ENCODE measurements around the gene GATA2.
A peak's percentile ranks its signal among the peaks of the same experiment; 100 is the strongest.

The GATA2 gene

DNA sequence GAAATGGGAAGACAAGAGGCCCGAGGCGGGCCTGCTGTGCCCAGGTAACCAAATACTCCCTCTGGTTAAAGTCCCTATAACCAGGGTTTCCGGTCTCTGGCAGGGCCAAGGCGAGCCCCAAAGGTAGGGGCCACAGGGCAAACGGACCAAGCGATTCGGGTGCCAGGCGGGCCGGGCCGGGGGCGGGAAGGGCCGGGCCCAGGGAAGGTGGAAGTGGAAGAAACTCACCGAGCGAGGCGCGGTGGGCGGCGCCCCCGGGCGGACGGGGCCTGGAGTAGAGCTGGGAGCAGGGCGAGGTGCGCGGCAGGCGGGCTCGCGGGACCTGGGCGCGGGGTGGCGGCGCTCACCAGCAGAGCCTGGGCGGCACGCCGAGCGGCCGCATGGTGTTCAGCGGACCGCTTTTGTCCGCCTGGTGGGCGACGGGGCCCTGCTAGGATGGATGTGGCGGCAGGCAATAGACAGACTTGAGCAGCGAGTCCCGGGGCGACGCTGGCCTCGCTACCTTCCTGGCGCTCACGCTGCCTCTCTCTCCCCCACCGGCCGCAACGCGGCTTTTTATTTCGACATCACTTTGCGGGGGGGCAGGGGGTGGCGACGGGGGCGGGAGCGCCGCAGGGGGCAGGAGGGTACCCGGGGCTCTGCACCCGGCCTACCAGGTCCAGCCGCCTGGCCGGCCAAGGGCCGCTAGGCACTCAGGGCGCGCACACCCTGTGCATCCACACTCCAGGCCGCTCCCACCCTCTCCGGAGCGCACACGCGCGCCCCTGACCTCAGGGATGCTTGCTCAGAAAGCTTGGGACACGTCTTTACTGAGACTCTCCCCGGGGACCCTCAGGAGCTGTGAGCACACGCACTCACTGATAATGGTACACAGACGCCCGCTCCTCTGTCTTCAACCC lies at the start of gene GATA2:
Gene GATA2, minus strand, starts transcription at position 531 of the 899 bp plus-strand sequence. CDS start 6,170 bp downstream, outside the sequence.
- DNase-seq: peak; percentile 56

DNA sequence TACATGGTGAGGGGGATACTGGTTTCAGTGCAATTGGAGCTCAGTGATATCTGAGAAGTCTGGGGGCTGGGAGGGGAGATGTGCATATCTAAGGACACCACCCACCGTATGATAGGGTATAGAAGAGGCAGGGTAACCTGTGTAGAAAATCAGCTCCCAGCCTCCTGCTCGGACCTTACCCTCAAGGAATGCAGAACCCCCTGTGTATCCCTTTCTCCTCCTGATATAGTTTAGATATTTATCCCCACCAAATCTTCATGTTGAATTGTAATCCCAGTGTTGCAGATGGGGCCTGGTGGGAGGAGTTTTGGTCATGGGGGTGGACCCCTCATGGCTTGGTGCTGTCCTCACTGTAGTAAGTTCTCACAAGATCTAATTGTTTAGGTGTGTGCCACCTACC lies 48.2 kb upstream of the GATA2 start:
- no peak for DNase-seq

DNA sequence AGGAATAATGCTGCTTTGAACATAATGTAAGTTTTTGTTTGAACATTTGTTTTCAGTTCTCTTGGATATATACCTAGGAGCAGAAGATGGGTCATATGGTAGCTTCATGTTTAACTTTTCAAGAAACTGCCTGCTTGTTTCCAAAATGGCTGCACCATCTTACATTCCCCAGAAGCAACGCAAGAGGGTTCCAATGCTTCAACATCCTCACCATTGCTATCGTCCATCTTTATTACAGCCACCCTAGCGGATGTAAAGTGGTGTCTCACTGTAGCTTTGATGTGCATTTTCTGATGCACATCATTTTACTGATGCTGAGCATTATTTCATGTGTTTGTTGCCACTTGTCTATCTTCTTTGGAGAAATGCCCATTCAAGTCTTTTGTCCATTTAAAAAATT lies 46.4 kb upstream of the GATA2 start:
- DNase-seq: no peak

DNA sequence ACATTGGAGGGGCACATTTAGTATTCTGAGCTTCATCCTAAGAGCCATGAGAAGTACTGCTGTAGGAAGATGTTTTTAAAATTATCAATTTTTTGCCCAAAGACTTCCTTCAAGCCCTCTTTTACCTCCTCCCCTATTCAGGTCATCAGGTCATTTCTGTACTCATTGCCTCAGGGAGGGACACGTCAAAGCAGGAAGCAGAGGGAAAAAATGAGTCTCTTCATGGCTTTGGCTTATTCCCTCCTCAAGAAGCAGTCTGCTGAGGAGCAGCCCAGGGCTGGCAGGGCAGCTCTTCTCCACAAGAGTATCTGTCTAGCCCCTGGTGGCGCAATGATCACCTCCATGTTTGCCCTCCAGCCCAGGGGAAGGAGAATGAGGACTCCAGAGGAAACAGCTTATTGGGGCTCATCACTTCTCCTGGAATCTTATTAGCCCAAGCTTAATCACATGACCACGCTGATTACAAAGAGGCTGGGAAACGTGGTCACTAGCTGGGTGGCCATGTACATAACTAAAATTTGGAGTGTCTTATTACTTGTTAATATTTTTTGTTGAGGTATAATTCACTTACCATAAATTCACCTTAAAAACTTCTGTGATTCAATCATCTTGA lies 44.2 kb upstream of the GATA2 start:
- no peak for DNase-seq

DNA sequence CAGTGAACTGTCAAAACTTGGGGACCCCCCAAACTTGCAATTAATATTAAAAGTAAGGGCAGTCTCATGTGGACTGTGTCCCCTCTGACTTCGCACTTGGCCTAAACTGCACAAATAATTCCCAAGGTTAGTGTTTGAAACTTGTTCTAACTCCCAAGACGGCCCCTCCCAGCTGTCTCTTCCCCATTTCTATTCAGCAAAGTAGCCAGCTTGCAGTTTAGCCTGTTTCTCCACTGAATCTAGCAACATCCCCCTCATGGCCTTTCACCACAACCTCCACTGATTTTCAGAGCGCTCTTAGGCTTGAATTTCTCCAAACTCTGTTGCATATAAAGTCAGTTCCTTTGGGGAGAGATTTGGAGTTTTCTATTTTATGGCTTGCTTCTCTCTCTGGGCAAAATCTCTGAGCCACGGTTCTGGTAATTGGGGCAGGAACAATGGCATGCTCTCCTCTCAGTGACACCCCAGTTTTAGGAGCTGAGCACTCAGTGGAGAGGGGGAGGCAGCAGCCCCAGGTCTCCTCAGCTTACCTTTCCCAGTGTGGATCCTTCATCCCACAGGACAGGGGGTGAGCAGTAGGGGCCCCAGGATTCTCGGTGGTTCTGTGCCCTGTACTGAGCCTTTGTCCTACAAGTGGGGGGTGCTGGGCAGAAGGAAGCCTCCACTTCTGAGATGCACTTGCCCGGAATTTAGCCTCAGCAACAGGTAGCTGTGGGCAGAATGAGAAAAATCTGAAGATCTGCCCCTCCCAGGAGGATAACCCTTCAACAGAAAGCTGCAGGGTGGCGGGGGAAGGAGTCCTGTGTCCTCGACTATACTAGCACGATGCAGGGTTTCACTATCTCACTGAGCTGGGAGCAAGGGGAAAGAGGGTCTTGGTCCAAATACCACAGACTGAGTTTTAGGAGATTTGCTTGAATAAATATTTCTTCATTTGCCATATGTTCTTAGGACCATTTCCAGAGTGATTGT lies 39.3 kb upstream of the GATA2 start:
- DNase-seq: no peak

GRCh38 chr3:128524374-128525299 lies 31.6 kb upstream of the GATA2 start:
- no peak for DNase-seq

GRCh38 chr3:128523591-128523990 lies 30.6 kb upstream of the GATA2 start:
- DNase-seq: no peak

- DNase-seq: no peak
Observed at GRCh38 chr3:128521715-128522114, 28.7 kb upstream of the GATA2 start.

- no peak for DNase-seq
Observed at GRCh38 chr3:128518587-128519490, 25.8 kb upstream of the GATA2 start.

- no peak for DNase-seq
Observed at GRCh38 chr3:128517648-128518047, 24.6 kb upstream of the GATA2 start.

DNA sequence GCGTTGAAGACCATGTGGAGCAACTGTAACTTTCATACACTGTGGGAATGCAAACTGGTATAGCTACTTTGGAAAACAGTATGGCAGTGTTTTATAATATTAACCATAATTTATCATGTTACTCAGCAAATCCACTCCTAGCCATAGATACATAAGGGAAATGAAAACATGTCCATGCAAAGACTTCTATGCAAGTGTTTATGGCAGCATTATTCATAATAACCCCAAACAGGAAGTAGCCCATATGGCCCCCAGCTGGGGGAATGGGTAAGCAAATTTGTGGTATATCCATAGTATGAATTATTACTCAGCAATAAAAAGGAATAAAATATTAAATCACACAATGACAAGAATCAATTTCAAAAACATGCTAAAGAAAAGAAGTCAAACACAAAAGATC lies 23.0 kb upstream of the GATA2 start:
- no peak for DNase-seq

DNA sequence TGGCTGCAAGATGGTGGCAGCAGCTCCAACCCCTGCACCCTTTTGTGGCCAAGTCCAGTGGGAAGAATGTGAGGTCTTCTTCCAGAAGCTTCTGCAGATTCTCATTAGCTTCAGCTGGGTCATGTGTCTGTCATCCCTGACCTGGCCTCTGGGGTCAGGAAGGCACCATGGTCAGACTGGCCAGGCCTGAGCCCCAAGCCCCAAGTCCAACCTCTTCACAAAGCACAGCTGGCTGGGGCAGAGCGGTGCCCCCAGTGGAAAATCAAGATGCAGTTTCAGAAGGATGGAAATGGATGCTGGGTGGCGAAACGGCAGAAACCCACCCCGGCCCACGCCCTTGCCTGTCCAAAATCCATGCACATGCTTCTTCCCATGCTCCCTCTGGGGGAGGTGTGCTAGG lies 15.9 kb upstream of the GATA2 start:
- no peak for DNase-seq

DNA sequence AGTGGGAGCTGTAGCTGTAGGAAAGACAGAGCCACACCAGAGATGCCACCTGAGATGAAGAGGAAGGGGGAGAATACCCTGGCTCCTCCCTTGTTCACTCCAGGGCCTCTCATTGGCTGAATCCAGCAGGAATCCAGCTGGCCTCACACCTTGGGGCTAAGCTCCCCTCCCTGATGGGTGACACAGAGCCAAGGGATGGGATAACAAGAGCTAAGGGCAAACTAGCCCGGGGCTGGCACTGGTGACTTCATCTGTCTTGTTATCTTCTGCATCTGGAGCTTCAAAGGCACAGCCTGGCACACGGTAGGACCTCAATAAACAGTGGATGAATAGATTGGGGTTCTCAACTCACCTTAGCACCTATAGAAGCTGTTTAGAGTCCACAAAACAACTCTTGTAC lies 13.8 kb upstream of the GATA2 start:
- DNase-seq: no peak

- no peak for DNase-seq
Observed at GRCh38 chr3:128505771-128506170, 12.8 kb upstream of the GATA2 start.

DNA sequence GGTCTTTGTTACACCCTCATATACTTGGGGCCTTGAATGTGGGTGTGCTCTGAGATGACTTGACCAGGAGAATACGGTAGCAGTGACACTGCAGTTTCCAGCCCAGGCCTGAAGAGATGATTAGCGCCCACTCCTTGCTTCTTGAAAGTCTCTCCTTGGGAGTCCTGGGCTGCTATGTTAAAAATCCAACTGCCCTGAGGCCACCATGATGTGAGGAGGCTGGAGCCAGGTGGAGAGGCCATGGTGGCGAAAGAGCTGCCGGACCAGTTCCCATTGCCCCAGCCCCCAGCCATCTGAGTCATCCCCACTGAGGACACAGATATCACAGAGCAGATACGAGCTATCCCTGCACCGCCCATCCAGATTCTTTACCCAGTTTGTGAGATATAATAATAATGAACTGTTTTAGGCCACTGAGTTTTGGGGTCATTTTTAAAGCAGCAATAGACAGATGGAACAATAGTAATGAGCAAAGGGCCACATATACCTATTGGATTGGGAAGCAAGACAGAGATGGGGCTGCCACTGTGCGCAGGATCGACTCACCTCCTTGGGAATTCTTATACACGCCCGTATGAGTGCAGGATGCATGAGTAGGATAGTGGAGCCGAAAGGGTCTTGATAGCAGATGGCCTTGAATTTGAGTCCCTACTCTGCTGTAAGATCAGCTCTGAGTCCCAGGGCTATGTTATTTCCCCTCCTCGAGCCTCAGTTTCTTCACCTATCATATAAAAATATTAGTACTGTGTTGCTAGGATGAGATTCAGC lies 12.1 kb upstream of the GATA2 start:
- no peak for DNase-seq

DNA sequence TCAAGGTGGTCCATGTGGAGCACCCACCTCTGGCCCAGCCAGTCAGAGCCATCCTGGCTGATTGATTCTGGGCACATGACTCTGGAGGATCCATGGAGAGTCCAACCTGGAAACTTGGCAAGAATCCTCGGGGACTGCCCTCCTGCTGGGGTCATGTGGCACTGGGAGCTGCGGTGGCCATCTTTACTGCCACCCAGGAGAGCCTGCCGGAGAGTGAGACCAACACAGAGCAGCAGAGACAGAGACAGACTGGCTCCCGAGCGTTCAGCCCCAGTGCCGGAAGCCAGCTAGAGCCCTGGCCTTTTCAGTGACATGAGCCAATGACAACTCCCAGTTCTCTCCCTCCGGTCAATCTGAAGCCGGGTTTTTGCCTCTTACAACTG lies 11.5 kb upstream of the GATA2 start:
- no peak for DNase-seq

GRCh38 chr3:128503751-128504532 lies 10.9 kb upstream of the GATA2 start:
- no peak for DNase-seq

- no peak for DNase-seq
Observed at GRCh38 chr3:128503164-128503651, 10.2 kb upstream of the GATA2 start.

DNA sequence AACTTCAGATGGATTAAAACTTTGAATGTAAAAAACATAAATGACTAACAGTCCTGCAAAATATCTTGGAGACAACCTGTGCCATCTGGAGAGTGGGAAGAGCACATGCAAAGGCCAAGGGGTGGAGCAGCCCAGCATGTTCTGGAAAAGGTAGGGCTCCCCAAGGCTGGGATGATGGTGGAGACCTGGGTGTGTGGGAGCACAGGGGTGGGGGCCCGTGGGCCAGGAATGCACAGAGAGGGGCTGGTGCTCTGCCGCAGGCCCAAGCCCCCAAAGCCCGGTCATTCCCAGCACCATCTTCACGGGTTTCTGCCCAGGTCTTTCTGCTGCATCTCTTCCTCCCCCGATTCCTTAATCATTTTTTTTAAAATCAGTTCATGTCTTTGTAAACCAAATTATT lies 9.7 kb upstream of the GATA2 start:
- no peak for DNase-seq

Data from stimulated activated CD8-positive, alpha-beta memory T cell treated with anti-CD3 and anti-CD28 coated beads, Interleukin-4, amount 100 ng/mL, for 48 hours (primary cell).